H1 (cell line): Measurements from ENCODE around the gene ITGB4. TPM values are rescaled to one million over a fixed set of nuclear protein-coding genes. Genes with fewer than 3 reads are reported as not detected.

Source experiments
- GTF2F1 ChIP-seq: IDR thresholded peaks from 2 replicates; pipeline ENCODE4 v1.6.1; 2012; ENCODE audit warnings: low read depth, low read length, improper control_type of control experiment, borderline replicate concordance
- JUN ChIP-seq: IDR thresholded peaks from 2 replicates; pipeline ENCODE4 v1.6.1; 2011; ENCODE audit warnings: low read depth, mild to moderate bottlenecking, improper control_type of control experiment, low read length
- KDM1A ChIP-seq: fragments of 200-600, 300-600 bp; sonication (generic); IDR thresholded peaks from 2 replicates; pipeline ENCODE4 v1.7.1; 2016; ENCODE audit warnings: mild to moderate bottlenecking, low read length, borderline replicate concordance
- NANOG ChIP-seq: IDR thresholded peaks from 2 replicates; pipeline ENCODE4 v1.6.1; 2011; ENCODE audit warnings: low read length, low read depth, mild to moderate bottlenecking, inconsistent platforms; ENCODE audit not compliant: insufficient read depth, poor library complexity, severe bottlenecking
- POLR2AphosphoS5 ChIP-seq: IDR thresholded peaks from 2 replicates; pipeline ENCODE4 v1.6.1; 2011; ENCODE audit warnings: low read depth, low read length
- SIN3A ChIP-seq, 2 experiments: IDR thresholded peaks in 1 of 2; conservative IDR thresholded peaks in 1 of 2; 2 replicates each; pipeline ENCODE4 v1.6.1; 2011 to 2012; ENCODE audit warnings: low read length in 2 of 2, improper control_type of control experiment in 1 of 2, low read depth in 1 of 2, mild to moderate bottlenecking in 1 of 2
- SP2 ChIP-seq: IDR thresholded peaks from 2 replicates; pipeline ENCODE4 v1.6.1; 2012; ENCODE audit warnings: mild to moderate bottlenecking, low read length, inconsistent platforms
- TCF12 ChIP-seq: IDR thresholded peaks from 2 replicates; pipeline ENCODE4 v1.6.1; 2011; ENCODE audit warnings: low read depth, mild to moderate bottlenecking, low read length
- polyA plus RNA-seq, 7 experiments: library from polyadenylated mRNA; depleted of rRNA in 3 of 7; stranded (reverse) in 5 of 7; unstranded in 2 of 7; fragments of >200 nt in 5 of 7; fragments of 200-250 nt in 2 of 7; gene quantifications; 1 replicate in 5 of 7; 2 replicates in 1 of 7; 4 replicates in 1 of 7; pipeline versions ENCODE4 v1.2.1 to v1.2.3, GENCODE V29; 2011 to 2013; ENCODE audit warnings: missing spikeins in 2 of 7, mixed read lengths in 2 of 7
- total RNA-seq: library from RNA; stranded (reverse); fragmentation: NEBNext Ultra II Directional; extraction: Animal tissue kit (Norgen Biotek cat#: 25700); gene quantifications from 2 replicates; pipeline ENCODE4 v1.2.1, GENCODE V29; 2021
- TF ChIP-seq, protein P1 (sequence below): fragments of 300-600 bp; sonication (generic); IDR thresholded peaks from 2 replicates; pipeline ENCODE4 v1.7.1; 2012; ENCODE audit warnings: low read length, moderate library complexity, mild to moderate bottlenecking, inconsistent platforms; ENCODE audit not compliant: insufficient replicate concordance

The ITGB4 gene
- total and polyA plus RNA-seq, 2 of the 8 experiments (the other 6 are each of a cell fraction or from before 2014, with no cell fraction given): 5.2 to 5.6 TPM

DNA sequence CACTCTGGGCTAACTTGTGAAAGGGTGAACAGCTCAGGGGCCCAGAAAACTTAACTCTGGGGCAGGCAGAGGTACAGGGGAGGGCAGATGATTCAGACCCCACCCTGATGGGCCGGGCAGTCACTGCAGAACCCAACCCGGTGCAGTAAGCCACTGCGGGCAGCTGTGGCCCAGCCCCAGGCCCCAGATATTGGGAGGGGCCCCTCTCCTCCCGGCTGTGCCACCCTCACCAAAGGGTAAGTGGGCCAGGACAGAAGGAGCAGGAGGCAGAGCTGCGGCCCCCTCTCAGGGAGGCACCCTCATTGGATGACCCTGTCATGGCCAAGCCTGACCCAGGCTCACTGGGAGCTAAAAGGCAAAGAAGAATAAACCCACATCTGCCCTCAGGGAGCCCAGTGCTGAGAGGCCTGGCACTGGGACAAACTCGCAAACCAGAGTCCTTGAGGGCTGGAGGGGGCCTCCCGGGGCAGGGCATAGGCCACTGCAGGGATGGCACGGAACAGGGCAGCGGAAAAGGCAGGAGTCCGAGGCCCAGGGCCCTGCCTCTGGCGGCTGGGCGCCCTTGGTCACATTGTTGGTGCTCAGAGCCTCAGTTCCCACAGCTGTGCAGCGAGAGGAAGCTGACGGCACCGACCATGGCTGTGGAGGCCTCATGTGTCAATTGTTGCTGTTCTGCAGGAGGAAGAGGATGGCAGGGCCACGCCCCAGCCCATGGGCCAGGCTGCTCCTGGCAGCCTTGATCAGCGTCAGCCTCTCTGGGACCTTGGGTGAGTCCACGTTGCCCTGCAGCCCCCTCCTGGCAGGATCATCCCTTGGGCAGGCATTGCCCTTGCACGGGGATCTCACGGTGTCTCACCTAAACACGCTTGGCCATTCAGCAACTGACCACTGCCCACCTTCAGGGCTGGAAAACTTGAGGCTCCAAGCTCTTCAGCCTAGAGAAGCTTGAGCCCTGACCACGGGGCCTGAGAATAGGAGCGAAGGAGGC, 3.1 kb downstream of the ITGB4 start (continued):
- TF ChIP-seq, protein P1, sequence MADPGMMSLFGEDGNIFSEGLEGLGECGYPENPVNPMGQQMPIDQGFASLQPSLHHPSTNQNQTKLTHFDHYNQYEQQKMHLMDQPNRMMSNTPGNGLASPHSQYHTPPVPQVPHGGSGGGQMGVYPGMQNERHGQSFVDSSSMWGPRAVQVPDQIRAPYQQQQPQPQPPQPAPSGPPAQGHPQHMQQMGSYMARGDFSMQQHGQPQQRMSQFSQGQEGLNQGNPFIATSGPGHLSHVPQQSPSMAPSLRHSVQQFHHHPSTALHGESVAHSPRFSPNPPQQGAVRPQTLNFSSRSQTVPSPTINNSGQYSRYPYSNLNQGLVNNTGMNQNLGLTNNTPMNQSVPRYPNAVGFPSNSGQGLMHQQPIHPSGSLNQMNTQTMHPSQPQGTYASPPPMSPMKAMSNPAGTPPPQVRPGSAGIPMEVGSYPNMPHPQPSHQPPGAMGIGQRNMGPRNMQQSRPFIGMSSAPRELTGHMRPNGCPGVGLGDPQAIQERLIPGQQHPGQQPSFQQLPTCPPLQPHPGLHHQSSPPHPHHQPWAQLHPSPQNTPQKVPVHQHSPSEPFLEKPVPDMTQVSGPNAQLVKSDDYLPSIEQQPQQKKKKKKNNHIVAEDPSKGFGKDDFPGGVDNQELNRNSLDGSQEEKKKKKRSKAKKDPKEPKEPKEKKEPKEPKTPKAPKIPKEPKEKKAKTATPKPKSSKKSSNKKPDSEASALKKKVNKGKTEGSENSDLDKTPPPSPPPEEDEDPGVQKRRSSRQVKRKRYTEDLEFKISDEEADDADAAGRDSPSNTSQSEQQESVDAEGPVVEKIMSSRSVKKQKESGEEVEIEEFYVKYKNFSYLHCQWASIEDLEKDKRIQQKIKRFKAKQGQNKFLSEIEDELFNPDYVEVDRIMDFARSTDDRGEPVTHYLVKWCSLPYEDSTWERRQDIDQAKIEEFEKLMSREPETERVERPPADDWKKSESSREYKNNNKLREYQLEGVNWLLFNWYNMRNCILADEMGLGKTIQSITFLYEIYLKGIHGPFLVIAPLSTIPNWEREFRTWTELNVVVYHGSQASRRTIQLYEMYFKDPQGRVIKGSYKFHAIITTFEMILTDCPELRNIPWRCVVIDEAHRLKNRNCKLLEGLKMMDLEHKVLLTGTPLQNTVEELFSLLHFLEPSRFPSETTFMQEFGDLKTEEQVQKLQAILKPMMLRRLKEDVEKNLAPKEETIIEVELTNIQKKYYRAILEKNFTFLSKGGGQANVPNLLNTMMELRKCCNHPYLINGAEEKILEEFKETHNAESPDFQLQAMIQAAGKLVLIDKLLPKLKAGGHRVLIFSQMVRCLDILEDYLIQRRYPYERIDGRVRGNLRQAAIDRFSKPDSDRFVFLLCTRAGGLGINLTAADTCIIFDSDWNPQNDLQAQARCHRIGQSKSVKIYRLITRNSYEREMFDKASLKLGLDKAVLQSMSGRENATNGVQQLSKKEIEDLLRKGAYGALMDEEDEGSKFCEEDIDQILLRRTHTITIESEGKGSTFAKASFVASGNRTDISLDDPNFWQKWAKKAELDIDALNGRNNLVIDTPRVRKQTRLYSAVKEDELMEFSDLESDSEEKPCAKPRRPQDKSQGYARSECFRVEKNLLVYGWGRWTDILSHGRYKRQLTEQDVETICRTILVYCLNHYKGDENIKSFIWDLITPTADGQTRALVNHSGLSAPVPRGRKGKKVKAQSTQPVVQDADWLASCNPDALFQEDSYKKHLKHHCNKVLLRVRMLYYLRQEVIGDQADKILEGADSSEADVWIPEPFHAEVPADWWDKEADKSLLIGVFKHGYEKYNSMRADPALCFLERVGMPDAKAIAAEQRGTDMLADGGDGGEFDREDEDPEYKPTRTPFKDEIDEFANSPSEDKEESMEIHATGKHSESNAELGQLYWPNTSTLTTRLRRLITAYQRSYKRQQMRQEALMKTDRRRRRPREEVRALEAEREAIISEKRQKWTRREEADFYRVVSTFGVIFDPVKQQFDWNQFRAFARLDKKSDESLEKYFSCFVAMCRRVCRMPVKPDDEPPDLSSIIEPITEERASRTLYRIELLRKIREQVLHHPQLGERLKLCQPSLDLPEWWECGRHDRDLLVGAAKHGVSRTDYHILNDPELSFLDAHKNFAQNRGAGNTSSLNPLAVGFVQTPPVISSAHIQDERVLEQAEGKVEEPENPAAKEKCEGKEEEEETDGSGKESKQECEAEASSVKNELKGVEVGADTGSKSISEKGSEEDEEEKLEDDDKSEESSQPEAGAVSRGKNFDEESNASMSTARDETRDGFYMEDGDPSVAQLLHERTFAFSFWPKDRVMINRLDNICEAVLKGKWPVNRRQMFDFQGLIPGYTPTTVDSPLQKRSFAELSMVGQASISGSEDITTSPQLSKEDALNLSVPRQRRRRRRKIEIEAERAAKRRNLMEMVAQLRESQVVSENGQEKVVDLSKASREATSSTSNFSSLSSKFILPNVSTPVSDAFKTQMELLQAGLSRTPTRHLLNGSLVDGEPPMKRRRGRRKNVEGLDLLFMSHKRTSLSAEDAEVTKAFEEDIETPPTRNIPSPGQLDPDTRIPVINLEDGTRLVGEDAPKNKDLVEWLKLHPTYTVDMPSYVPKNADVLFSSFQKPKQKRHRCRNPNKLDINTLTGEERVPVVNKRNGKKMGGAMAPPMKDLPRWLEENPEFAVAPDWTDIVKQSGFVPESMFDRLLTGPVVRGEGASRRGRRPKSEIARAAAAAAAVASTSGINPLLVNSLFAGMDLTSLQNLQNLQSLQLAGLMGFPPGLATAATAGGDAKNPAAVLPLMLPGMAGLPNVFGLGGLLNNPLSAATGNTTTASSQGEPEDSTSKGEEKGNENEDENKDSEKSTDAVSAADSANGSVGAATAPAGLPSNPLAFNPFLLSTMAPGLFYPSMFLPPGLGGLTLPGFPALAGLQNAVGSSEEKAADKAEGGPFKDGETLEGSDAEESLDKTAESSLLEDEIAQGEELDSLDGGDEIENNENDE: no peak
- TF ChIP-seq JUN: no peak
- TF ChIP-seq KDM1A: no peak
- TF ChIP-seq SIN3A (conservative IDR thresholded peaks at IDR 0.05 in 1 of 2, IDR thresholded peaks at IDR 0.05 in 1 of 2; ENCODE audit: low read depth in 1 of 2, low read length in 2 of 2): no peak
- no peak for TF ChIP-seq POLR2AphosphoS5
- TF ChIP-seq NANOG: no peak
- TF ChIP-seq SP2: no peak
- no peak for TF ChIP-seq TCF12
- TF ChIP-seq GTF2F1: no peak
